GM12878 (cell line): ENCODE measurements around the gene AP1S1. TPM values are rescaled to one million over a fixed set of nuclear protein-coding genes. Genes with fewer than 3 reads are reported as not detected.

Source experiments
- GABPA ChIP-seq: IDR thresholded peaks from 2 replicates; pipeline ENCODE4 v1.6.1; 2014; ENCODE audit warnings: antibody characterized with exemption, low read depth, mild to moderate bottlenecking, inconsistent platforms
- IKZF1 ChIP-seq: fragments of 450-650 bp; conservative IDR thresholded peaks from 2 replicates; pipeline ENCODE4 v1.6.1; 2017; ENCODE audit warnings: antibody characterized with exemption, mild to moderate bottlenecking
- MTA2 ChIP-seq: fragments of 450-650 bp; IDR thresholded peaks from 2 replicates; pipeline ENCODE4 v1.6.1; 2016; ENCODE audit warnings: low read depth, mild to moderate bottlenecking, moderate library complexity
- NR2F1 ChIP-seq: fragments of 450-650 bp; conservative IDR thresholded peaks from 2 replicates; pipeline ENCODE4 v1.6.1; 2017; ENCODE audit warnings: mild to moderate bottlenecking
- POLR2A ChIP-seq: IDR thresholded peaks from 2 replicates; pipeline ENCODE4 v1.6.1; 2011; ENCODE audit warnings: low read depth, mild to moderate bottlenecking, low read length
- RAD51 ChIP-seq: fragments of 450-650 bp; IDR thresholded peaks from 2 replicates; pipeline ENCODE4 v1.6.1; 2016; ENCODE audit warnings: moderate library complexity, mild to moderate bottlenecking, inconsistent platforms
- RUNX3 ChIP-seq: IDR thresholded peaks from 2 replicates; pipeline ENCODE4 v1.6.1; 2012; ENCODE audit warnings: low read length, inconsistent platforms
- polyA plus RNA-seq, 11 experiments: library from polyadenylated mRNA; depleted of rRNA in 4 of 11; unstranded in 6 of 11; stranded (reverse) in 5 of 11; fragments of >200 nt; fragmentation: Nextera tagmentation in 4 of 11; fragmentation: Illumina TruSeq in 1 of 11; extraction: Ambion mirVana in 4 of 11; extraction: Trizol in 1 of 11; gene quantifications; 1 replicate in 1 of 11; 2 replicates in 10 of 11; pipeline versions ENCODE4 v1.2.1 to v1.2.3, GENCODE V29; 2011 to 2016; ENCODE audit warnings: inconsistent platforms in 2 of 11, missing spikeins in 2 of 11, low read depth in 1 of 11
- total RNA-seq, 4 experiments: library from RNA; depleted of rRNA in 3 of 4; stranded (reverse); fragments of >200 nt in 3 of 4; fragmentation: Illumina TruSeq in 1 of 4; extraction: Trizol in 1 of 4; gene quantifications; 2 replicates each; pipeline versions ENCODE4 v1.2.1 to v1.2.3, GENCODE V29; 2013 to 2021
- TF ChIP-seq, protein P1 (sequence below): fragments of 450-650 bp; IDR thresholded peaks from 2 replicates; pipeline ENCODE4 v1.6.1; 2017; ENCODE audit warnings: mild to moderate bottlenecking, moderate library complexity

The AP1S1 gene
- total and polyA plus RNA-seq, 10 of the 15 experiments (the other 5 are each of a cell fraction or from before 2014, with no cell fraction given): 2.5 to 121 (median 54.9) TPM

DNA sequence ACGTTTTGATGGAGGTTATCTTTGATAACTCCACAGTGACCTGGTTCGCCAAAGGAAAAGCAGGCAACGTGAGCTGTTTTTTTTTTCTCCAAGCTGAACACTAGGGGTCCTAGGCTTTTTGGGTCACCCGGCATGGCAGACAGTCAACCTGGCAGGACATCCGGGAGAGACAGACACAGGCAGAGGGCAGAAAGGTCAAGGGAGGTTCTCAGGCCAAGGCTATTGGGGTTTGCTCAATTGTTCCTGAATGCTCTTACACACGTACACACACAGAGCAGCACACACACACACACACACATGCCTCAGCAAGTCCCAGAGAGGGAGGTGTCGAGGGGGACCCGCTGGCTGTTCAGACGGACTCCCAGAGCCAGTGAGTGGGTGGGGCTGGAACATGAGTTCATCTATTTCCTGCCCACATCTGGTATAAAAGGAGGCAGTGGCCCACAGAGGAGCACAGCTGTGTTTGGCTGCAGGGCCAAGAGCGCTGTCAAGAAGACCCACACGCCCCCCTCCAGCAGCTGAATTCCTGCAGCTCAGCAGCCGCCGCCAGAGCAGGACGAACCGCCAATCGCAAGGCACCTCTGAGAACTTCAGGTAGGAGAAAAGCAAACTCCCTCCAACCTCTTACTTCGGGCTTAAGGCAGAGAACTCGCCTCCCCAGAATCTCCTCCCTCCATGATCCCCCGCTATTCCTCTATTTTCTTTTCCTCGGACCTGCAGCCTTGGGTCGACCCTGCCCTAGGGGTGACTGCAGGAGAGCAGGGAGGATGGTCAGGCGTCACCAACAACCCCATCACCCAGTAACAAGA lies 27.4 kb upstream of the AP1S1 start, which contains the start of gene SERPINE1 (continued):
- TF ChIP-seq, protein P1, sequence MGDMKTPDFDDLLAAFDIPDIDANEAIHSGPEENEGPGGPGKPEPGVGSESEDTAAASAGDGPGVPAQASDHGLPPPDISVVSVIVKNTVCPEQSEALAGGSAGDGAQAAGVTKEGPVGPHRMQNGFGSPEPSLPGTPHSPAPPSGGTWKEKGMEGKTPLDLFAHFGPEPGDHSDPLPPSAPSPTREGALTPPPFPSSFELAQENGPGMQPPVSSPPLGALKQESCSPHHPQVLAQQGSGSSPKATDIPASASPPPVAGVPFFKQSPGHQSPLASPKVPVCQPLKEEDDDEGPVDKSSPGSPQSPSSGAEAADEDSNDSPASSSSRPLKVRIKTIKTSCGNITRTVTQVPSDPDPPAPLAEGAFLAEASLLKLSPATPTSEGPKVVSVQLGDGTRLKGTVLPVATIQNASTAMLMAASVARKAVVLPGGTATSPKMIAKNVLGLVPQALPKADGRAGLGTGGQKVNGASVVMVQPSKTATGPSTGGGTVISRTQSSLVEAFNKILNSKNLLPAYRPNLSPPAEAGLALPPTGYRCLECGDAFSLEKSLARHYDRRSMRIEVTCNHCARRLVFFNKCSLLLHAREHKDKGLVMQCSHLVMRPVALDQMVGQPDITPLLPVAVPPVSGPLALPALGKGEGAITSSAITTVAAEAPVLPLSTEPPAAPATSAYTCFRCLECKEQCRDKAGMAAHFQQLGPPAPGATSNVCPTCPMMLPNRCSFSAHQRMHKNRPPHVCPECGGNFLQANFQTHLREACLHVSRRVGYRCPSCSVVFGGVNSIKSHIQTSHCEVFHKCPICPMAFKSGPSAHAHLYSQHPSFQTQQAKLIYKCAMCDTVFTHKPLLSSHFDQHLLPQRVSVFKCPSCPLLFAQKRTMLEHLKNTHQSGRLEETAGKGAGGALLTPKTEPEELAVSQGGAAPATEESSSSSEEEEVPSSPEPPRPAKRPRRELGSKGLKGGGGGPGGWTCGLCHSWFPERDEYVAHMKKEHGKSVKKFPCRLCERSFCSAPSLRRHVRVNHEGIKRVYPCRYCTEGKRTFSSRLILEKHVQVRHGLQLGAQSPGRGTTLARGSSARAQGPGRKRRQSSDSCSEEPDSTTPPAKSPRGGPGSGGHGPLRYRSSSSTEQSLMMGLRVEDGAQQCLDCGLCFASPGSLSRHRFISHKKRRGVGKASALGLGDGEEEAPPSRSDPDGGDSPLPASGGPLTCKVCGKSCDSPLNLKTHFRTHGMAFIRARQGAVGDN: 0 out of 2 replicates have a peak, but pooled peaks have one; percentile 14
- TF ChIP-seq NR2F1 (peak; percentile 86), RAD51 (no peak), RUNX3 (peak; percentile 51), GABPA (0 out of 2 replicates have a peak, but pooled peaks have one; percentile 14), POLR2A (peak; percentile 71), MTA2 (no peak), IKZF1 (peak; percentile 46)
